Transverse colon (tissue), 4 donors: ENCODE results near the gene ZNF608. TPM values are rescaled to one million over a fixed set of nuclear protein-coding genes. Genes with fewer than 3 reads are reported as not detected.
A peak's percentile ranks its signal among the peaks of the same experiment; 100 is the strongest.

Experiments used
- DNase-seq: peaks from one replicate; pipeline ENCODE4 v3.0.0-alpha.2; 2019
- H3K27ac ChIP-seq, 4 donors: fragments of 200-600 bp; sonication (generic); 2 replicates each; pipeline ENCODE4 v1.5.1; 2016 to 2018; ENCODE audit warnings: inconsistent platforms in 4 of 4
- H3K27me3 ChIP-seq: fragments of 200-600 bp; sonication (generic); 2 replicates; pipeline ENCODE4 v1.5.1; 2017; ENCODE audit warnings: inconsistent platforms
- H3K36me3 ChIP-seq, 4 donors: fragments of 200-600 bp; sonication (generic); 2 replicates each; pipeline ENCODE4 v1.5.1; 2017 to 2019; ENCODE audit warnings: inconsistent platforms in 4 of 4
- H3K4me1 ChIP-seq, 4 donors: fragments of 200-600 bp; sonication (generic); 2 replicates each; pipeline ENCODE4 v1.5.1; 2017 to 2020; ENCODE audit warnings: inconsistent platforms in 4 of 4
- H3K4me3 ChIP-seq, 4 donors: fragments of 200-600 bp; sonication (generic); 1 replicate in 1 of 4; 2 replicates in 3 of 4; pipeline versions ENCODE4 v1.5.1 to v1.6.1; 2017 to 2019; ENCODE audit warnings: inconsistent platforms in 4 of 4
- H3K9me3 ChIP-seq, 2 donors: fragments of 200-600 bp; sonication (generic); 2 replicates each; pipeline ENCODE4 v1.5.1; 2017 to 2019; ENCODE audit warnings: inconsistent platforms in 2 of 2
- EP300 ChIP-seq: sonication (generic); formaldehyde crosslinking; IDR thresholded peaks from one replicate; pipeline ENCODE4 v1.6.1; 2017; ENCODE audit warnings: antibody characterized with exemption, low read depth
- POLR2A ChIP-seq: fragments of 450-650 bp; IDR thresholded peaks from one replicate; pipeline ENCODE4 v1.6.1; 2016; ENCODE audit warnings: antibody characterized with exemption, mild to moderate bottlenecking, moderate library complexity
- POLR2AphosphoS5 ChIP-seq, 3 donors: sonication (generic); formaldehyde crosslinking; IDR thresholded peaks; one replicate each; pipeline ENCODE4 v1.6.1; 2016; ENCODE audit warnings: antibody characterized with exemption in 3 of 3
- WGBS, 2 donors: methylation state at CpG; one replicate each; pipeline ENCODE4 v1.1.5; 2018; ENCODE audit warnings: low coverage in 1 of 2; 5-methylcytosine and 5-hydroxymethylcytosine counted together
- in situ Hi-C, 4 donors: fragments of 200-750 bp; cut with MboI; loops; one replicate each; pipeline versions ENCODE4 v1.15.0 to v1.15.1; 2017; ENCODE audit warnings: low sequenced_read_pairs in 3 of 4, low pct_ligation_motif_present in 1 of 4, low pct_unique_long_range_greater_than_20kb in 1 of 4
- intact Hi-C: fragments of 100-400 bp; cut with DNase I; formaldehyde crosslinking; loops from one replicate; pipeline ENCODE4 v1.15.1; 2023; ENCODE audit warnings: low total_unique reads
- total RNA-seq, 4 donors: library from RNA; depleted of rRNA; stranded (reverse); fragments of >200 nt; gene quantifications; one replicate each; pipeline ENCODE4 v1.1.0, GENCODE V29; 2016
- TF ChIP-seq, protein P1 (sequence below), 5 experiments: fragments of 200-600 bp in 3 of 5; fragments of 450-650 bp in 2 of 5; sonication (generic) in 3 of 5; IDR thresholded peaks; 1 replicate in 2 of 5; 2 replicates in 3 of 5; pipeline ENCODE4 v1.5.1; 2016 to 2017; ENCODE audit warnings: antibody characterized with exemption in 5 of 5, inconsistent platforms in 3 of 5, mild to moderate bottlenecking in 2 of 5, moderate library complexity in 1 of 5

Gene ZNF608
- total RNA-seq, 4 donors from 2014 or later = 30.6 to 83.2 (median 41.2) TPM

DNA sequence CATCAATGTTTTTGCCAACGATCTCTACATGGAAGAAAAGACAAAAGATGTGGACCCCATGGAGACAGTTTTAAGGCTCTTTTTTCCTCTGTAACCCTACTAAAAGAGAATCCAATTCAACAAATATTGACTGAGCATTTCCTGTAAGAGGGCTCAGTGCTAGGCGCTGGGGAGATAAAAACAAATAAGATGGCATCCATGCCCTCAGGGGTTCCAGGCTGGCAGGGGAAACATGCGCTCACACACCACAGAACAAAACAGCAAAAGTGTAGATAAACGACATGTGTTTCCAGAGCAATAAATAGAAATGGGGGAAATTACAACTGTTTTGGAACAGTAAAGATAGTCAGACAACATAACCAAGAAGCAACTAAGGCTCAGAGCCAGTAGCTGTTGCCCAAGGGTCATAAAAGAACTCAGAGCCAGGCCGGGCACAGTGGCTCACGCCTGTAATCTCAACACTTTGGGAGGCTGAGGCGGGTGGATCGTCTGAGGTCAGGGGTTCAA lies 25.2 kb downstream of the ZNF608 start:
- Histone ChIP-seq H3K27me3 (no peaks in the 10 kb centered on the region), H3K4me1 (peaks cover 0 to 37% (median 29%) of the 10 kb centered on the region in 4 donors), H3K36me3 (no peaks in the 10 kb centered on the region), H3K4me3 (no peak overlapping the region), H3K27ac (peak overlapping the region; percentile 5 to 30 (median 16)), H3K9me3 (no peaks in the 10 kb centered on the region)
- no peak for DNase-seq
- intact Hi-C loops = no loop called here
- TF ChIP-seq POLR2AphosphoS5 (IDR thresholded peaks at IDR 0.05) = no peak
- no peak for TF ChIP-seq POLR2A
- no peak for TF ChIP-seq EP300
- TF ChIP-seq, protein P1, sequence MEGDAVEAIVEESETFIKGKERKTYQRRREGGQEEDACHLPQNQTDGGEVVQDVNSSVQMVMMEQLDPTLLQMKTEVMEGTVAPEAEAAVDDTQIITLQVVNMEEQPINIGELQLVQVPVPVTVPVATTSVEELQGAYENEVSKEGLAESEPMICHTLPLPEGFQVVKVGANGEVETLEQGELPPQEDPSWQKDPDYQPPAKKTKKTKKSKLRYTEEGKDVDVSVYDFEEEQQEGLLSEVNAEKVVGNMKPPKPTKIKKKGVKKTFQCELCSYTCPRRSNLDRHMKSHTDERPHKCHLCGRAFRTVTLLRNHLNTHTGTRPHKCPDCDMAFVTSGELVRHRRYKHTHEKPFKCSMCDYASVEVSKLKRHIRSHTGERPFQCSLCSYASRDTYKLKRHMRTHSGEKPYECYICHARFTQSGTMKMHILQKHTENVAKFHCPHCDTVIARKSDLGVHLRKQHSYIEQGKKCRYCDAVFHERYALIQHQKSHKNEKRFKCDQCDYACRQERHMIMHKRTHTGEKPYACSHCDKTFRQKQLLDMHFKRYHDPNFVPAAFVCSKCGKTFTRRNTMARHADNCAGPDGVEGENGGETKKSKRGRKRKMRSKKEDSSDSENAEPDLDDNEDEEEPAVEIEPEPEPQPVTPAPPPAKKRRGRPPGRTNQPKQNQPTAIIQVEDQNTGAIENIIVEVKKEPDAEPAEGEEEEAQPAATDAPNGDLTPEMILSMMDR (IDR thresholded peaks at IDR 0.05) = no peak
- in situ Hi-C loops = no loop called here
- WGBS, 2 donors = 49 to 52% methylated on average over 3 to 8 of the region's 8 CpGs

DNA sequence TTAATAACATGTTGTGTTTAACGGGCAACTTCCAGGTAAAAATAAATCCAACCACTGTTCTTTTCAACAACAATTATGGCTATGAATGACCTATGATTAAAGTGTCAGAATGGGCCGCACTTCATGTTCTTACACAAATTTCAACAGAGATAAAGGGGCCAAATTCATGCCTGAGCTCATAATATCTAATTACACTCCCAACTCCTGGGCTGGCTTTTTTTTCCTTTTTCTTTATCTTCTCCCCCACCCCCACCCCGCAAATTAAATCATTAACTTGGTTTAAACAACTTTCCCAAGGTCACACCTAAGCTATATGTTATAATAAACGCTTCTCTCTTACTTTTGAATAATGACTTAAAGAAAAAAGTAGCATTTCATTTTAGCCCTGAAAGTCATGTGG lies 25.8 kb downstream of the ZNF608 start:
- no peaks in the 10 kb centered on the region for H3K27me3 ChIP-seq
- no peak for DNase-seq
- 49 to 53% methylated on average over 4 of the region's 4 CpGs for WGBS, 2 donors
- intact Hi-C loops = no loop called here
- peak overlapping the region; percentile 5 to 30 (median 16) for H3K27ac ChIP-seq
- no peaks in the 10 kb centered on the region for H3K36me3 ChIP-seq
- H3K4me3 ChIP-seq = no peak overlapping the region
- TF ChIP-seq, protein P1 (IDR thresholded peaks at IDR 0.05) = no peak
- TF ChIP-seq POLR2AphosphoS5 (IDR thresholded peaks at IDR 0.05) = no peak
- no peak for TF ChIP-seq EP300
- no peak for TF ChIP-seq POLR2A
- H3K4me1 ChIP-seq = peaks cover 0 to 35% (median 29%) of the 10 kb centered on the region in 4 donors
- no peaks in the 10 kb centered on the region for H3K9me3 ChIP-seq
- in situ Hi-C loops = no loop called here

DNA sequence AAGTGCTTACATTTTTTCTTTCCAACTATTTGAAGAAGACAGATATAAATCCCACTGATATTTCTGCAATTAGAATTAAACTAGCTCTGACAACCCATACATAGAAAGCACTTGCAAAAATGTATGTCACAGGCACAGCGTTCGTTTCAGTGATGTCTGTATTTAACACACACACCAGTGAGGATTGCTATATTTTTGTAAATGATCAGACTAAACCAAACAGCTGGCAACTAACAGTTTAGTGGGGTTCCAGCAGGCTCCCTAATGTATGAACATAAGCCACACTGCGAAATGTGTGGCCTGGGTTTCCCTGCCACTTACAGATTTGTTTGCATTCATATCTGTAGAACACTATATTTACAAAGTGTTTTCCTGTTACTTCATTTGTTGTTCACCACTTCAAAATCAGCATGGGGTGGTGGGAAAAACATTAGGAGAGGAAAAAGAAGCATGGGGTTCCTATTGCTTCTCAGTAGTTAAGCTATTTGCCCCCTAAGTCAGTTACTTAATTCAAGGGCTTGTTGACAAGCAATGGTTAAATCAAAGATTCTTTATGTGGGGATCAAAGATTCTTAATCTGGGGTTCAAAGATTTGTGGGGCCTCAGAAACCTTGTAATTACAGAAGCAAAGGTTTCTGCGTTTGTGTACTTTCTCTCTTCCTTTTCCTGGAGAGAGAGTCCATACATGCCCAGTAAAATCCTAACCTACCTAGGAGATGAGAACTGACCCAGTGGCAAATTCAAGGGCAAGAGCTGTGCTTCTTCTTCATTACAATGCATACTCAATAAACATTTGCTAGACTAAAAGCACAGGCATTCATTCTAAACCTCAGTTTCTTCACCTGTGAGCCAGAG lies 27.1 kb downstream of the ZNF608 start:
- Histone ChIP-seq H3K27ac (peak overlapping the region; percentile 5 to 26 (median 18)), H3K27me3 (no peaks in the 10 kb centered on the region), H3K4me3 (no peak overlapping the region), H3K4me1 (peaks cover 0 to 35% (median 29%) of the 10 kb centered on the region in 4 donors), H3K9me3 (no peaks in the 10 kb centered on the region), H3K36me3 (no peaks in the 10 kb centered on the region)
- DNase-seq = no peak
- intact Hi-C loops = no loop called here
- WGBS, 2 donors = 70 to 72% methylated on average over 4 of the region's 4 CpGs
- no peak for TF ChIP-seq POLR2A
- TF ChIP-seq EP300 = no peak
- no peak for TF ChIP-seq POLR2AphosphoS5 (IDR thresholded peaks at IDR 0.05)
- TF ChIP-seq, protein P1 (IDR thresholded peaks at IDR 0.05) = no peak
- in situ Hi-C loops = no loop called here

DNA sequence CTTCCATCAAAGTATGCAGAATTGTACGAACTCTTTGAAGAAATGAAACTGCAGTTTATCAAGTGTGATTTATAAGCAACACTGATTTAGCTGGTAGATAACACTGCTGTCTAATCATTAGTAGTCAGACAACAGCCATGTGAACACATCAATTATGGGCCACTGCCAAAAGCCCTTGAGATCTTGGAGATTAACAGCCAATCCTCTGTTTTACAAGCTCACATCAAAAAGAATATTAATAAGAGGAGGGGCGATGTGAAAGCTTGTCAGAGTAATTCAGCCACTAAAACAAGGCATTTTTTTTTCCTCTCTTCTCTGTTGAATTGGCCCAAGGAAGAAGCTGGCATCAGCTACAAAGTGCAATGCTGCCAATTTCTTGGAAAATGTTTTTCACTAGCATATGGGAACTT lies 28.1 kb downstream of the ZNF608 start:
- Histone ChIP-seq H3K36me3 (no peaks in the 10 kb centered on the region), H3K9me3 (no peaks in the 10 kb centered on the region), H3K27ac (peak overlapping the region in 2 of 4 donors; percentile 17 to 26), H3K4me3 (no peak overlapping the region), H3K27me3 (no peaks in the 10 kb centered on the region), H3K4me1 (peaks cover 0 to 41% (median 29%) of the 10 kb centered on the region in 4 donors)
- no peak for DNase-seq
- intact Hi-C loops = no loop called here
- in situ Hi-C loops = no loop called here
- 31 to 42% methylated on average over 1 to 2 of the region's 2 CpGs for WGBS, 2 donors
- TF ChIP-seq POLR2AphosphoS5 (IDR thresholded peaks at IDR 0.05) = no peak
- TF ChIP-seq, protein P1 (IDR thresholded peaks at IDR 0.05) = no peak
- no peak for TF ChIP-seq EP300
- no peak for TF ChIP-seq POLR2A
